Measurements from ENCODE around the gene IGLL1. TPM values are rescaled to one million over a fixed set of nuclear protein-coding genes. Genes with fewer than 3 reads are reported as not detected.
A peak's percentile ranks its signal among the peaks of the same experiment; 100 is the strongest.
"Not testable (repeated sequence)": the region's sequence is repeated elsewhere in the genome, so short reads cannot be mapped to it uniquely, and the experiment has no call there.

Gene IGLL1
- total RNA-seq, 1 experiment from 2014 or later, result not detected

DNA sequence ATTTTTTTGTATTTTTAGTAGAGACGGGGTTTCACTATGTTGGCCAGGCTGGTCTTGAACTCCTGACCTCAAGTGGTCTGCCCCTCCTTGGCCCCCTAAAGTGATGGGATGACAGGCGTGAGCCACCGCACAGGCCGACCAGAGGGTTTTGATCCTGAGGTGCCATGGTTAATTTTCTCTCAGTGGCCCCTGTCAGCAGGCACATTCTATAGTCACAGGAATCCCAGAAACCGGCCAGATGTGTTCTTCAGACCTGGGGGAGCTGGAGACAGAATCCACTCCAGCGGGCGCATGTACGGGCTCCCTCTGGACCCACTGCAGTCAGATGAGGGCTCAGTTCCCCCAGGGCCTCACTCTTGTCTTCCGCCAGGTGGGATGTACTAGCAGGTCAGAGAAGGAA, 17.0 kb downstream of the IGLL1 start:
- DNase-seq (ENCODE audit: low read depth), result no peak

DNA sequence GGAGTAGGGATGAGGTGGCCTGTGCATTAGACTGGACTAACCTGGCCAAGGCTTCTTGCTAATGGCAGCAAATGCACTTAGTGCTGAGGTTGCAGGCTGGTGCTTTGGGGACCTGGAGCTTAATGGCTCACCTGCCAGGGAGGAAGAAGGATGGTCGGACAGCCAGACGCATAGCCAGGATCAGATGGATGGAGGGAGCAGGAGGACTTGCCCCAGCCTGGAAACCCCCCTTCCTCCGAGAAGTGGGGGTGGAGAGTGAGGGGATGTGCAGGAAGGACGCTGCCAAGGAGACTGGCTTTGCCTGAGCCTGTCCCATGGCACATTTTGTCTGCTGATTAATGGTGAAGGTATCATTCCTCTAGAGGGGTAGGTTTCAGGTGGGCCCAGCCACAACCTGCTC, 17.9 kb downstream of the IGLL1 start:
- no peak for DNase-seq (ENCODE audit: low read depth)

DNA sequence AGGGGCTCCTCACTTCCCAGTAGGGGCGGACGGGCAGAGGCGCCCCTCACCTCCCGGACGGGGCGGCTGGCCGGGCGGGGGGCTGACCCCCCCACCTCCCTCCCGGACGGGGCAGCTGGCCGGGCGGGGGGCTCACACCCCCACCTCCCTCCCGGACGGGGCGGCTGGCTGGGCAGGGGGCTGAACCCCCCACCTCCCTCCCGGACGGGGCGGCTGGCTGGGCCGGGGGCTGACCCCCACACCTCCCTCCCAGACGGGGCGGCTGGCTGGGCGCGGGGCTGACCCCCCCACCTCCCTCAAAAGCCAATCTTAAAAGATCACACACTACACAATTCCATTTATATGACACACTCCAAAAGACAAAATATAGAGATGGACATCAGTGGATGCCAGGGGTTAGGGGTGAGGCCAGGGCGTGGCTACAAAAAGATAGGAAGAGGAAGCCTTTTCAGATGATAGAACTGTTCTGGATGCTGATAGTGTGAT, 19.0 kb downstream of the IGLL1 start:
- DNase-seq (ENCODE audit: low read depth), result not testable (repeated sequence)

DNA sequence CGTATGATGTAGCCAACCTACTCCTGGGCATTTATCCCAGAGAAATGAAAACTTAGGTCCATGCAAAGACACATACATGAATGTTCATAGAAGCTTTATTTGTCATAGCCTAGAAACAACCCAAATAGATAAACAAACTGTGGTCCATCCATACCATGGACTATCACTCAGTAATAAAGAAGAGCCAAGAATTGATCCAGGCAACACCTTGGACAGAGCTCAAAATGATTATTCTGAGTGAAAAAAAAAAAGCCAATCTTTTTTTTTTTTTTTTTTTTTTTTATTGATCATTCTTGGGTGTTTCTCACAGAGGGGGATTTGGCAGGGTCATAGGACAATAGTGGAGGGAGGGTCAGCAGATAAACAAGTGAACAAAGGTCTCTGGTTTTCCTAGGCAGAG, 19.9 kb downstream of the IGLL1 start:
- DNase-seq (ENCODE audit: low read depth), result not testable (repeated sequence)

DNA sequence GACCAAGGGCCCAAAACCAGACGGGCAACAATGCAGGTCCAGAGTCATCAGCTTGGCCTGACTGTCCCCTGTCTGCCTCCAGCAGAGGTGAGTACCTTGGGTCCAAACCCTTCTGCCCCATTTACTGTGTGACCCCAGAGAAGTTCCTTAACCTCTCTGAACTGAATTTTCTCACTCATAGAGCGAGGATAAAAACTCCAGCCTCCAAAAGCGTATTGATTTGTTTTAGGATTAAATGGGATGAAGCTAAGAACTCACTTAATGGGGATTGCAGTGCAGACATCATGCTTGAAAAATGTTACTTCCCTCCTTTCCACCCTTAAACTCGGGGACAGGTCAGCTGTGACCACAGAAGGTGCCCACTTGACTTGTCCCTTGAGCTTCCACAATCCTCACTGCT, 22.6 kb downstream of the IGLL1 start:
- DNase-seq (ENCODE audit: low read depth), result no peak

DNA sequence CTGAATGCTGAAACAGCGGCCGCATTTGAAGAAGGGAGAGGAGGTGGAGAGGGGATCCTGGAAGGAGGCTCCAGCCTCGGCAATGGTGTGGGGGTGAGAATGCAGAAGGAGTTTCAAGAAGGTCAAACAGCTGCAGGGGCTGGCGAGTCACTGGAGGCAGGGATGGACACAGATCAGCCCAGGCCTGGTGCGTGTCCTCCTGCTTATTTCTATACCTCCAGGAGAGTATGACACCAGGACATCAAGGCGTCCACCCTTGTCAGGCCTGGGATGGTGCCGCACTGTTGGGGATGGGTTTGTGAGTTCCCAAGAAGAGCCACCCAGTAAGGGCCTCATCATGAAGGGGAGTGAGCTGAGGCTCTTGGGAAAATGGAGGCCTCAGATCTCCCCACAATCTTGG, 23.1 kb downstream of the IGLL1 start:
- DNase-seq (ENCODE audit: low read depth), result no peak

DNA sequence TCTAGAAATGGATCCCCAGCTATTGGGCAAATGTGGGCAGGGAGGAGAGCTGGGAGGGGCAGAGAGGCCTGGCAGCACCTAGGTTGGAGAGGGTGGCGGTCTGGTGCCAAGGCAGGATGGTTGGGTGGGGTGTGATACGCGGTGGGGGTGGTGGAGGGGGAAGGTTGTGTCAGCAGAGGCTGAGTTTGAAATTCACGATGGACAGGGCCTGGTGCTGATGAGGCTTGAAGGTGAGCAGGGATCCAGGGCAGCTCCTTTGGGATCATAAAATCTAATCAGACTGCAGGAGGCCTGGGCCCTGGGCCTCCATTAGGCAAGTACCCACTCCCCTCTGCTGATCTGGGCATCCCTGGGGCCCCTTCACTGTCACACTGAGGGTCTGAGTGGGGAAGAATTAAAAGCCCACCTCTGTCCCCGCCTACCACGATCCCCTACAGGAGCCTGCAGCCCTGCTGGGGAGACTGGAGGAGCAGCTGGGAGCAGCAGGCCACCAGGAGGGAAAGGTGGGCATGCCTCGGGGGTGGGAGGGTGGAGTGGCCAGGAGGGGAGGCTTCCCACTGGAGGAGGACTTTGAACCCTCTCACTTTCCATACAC, 24.0 kb downstream of the IGLL1 start:
- no peak for DNase-seq (ENCODE audit: low read depth)

DNA sequence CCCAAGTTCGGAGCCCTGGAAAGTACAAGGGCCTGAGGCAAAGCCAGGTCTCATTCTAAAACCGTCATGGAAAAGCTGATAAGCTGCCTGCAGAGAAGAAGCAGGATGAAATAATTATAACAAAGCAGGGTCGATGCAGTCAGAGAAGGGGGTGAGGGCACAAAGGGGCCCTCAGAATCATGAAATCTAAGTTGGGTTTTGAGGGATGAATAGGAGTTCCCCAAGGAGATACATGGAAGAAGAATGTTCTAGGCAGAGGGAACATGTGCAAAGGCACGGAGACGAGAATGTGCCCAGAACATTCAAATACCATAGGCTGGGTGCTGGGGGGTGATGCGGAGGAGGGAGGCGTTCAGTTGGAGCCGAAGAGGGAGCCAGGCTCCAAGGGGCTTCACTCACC, 25.0 kb downstream of the IGLL1 start:
- DNase-seq (ENCODE audit: low read depth), result no peak

DNA sequence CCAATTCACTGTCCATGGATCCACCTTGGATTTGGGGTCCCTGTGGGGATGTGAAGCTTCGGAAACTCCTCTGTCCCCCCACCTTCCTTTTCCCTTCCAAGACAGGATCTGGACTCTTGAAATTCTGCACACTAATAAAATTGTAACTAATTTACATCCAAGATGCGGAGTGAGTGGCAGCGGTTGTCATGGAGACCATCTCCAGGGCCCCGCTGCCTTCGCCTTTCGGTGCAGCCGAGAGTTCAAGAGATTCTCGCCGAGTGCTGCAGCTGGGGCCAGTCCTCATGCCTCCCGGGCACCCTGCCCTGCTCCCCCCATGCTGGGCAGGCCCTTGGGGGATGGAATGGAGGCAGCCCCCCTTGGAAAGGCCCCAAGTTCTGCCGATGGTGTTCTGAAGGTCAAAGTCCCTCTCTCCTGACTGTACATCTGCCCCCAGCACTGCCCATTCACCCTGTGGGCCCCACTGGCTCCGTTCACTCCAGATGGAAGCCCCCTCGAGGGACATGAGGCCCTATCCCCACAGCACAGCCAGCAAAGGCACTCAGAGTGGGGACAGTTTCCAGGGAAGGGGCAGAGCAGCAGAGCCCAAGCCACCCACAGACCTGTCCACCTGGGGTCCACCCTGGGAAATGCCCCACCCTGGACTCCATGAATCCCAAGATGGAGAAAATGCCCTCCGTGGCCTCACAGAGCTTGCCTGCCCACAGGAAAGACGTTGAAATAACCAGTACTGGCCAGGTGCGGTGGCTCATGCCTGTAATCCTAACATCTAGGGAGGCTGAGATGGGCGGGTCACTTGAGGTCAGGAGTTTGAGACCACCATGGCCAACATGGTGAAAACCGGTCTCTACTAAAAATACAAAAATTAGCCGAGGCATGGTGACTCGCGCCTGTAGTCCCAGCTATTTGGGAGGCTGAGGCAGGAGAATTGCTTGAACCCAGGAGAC, 25.9 kb downstream of the IGLL1 start:
- DNase-seq (ENCODE audit: low read depth), result no peak

DNA sequence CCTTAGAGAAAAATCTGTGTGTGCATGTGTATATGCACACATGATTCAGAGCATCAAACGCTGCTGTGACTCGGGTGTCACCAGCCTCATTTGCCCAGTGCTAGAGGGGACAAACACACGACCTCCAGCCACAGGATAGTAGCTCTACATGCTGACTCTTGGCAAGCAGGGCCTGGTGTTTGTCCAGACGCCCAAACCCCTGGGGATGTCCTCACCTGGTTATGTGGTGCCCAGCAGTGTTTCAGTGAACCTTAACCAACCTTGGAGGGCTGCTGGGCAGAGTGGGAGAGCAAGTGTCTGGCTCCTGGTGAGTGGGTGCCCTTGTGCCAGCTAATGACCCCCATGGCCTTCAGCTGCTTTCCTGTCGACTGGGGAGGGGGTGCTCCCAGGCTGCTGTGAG, 26.7 kb downstream of the IGLL1 start:
- DNase-seq (ENCODE audit: low read depth), result no peak

DNA sequence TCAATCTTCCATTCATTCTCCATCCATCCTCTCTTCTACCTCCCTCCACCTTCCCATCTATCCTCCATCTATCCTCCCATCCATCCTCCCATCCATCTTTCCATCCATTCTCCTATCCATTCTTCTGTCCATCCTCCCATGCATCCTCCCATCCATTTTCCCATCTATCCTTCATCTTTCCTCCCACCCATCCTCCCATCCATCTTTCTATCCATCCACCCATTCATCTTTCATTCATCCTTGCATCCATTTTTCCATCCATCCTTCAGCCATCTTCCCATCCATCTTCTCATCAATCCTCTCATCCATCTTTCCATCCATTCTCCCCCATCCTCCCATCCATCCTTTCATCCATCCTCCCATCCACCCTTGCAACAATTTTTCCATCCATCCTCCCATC, 27.5 kb downstream of the IGLL1 start:
- no peak for DNase-seq (ENCODE audit: low read depth)

DNA sequence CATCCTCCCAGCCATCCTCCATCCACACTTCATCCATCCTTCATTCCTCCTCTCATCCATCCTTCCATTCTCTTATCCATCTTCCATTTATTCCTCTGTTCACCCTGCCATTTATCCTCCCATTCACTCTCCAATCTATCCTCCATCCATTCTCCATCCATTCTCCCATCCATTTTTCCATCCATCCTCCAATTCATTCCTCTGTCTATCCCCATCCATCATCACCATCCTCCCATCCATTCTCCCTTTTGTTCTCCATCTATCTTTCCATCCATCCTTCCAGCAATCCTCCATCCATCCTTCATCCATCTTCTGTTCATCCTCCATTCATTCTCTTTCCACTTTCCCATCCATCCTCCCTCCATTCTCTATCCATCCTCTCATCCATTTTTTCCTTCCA, 28.7 kb downstream of the IGLL1 start:
- DNase-seq (ENCODE audit: low read depth), result no peak

DNA sequence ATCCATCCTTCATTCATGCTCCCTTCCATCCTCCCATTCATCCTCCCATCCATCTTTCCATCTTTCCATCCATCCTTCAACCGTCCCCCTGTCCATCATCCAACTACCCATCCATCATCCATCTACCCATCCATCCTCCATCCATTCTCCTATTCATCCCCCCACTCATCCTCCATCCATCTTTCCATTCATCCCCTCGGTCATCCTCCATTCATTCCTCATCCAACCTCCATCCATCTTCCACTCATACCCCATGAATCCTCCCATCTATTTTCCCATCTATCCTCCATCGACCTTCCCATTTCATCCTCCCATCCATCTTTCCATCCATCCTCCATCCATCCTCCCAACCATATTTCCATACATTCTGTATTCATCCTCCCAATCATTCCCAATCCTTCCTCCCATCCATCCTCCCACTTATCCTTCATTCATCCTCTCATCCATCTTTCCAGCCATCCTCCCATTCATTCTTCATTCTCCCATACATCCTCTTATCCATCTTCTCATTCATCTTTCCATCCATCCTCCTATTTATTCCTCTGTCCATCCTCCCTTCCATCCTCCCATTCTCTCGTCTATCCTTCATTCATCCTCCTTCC, 29.9 kb downstream of the IGLL1 start:
- DNase-seq (ENCODE audit: low read depth), result no peak

DNA sequence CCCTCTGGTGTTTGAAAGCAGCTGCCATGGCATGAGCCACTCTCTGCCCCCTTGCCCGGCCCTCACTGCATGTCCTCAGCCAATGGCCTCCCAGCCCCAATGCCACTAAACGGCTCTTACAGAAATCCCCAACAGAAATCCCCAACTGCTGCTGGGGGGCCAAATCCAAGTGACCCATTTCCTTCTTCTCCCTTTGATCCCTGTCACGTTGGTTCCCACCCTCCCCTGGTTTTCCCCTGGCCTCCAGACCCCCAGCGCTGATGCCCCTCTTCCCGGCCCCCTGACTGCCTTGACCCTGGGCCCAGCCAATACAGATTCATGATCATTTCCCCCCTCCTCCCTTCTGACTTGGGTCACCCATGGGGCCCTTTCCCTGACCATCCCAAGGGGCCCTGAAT, 30.9 kb downstream of the IGLL1 start:
- DNase-seq (ENCODE audit: low read depth), result no peak

DNA sequence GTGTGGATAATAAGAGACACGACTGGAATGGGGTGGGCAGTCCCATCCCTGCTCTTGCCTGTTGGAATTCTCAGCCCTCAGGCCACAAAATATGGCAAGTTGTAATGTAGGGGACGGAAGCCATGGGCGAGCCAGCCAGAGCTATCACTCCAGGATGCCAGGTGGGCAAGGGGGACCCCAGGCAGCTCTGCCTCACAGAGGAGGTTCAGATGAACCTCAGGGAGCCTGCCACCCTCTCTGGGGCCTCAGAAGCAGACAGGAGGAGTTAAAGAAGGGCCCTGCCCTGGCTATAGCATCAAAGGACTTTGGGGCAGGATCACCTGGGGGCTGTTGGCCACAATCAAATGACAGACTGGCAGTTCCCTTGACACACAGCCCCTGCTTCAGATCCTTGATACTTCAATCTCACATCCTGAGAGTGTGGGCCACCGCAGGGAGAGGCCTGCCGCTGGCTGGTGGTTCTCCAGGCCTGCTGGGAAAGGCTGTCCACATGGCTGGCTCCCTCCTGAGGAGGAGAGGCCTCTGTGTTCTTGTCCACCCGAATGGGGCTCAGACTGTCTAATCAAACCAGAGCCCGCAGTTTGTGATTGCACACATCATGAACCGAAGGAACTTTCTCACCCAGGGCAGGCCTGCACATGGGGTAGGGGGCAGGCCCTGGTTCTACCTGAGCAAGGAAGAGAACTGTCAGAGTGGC, 31.4 kb downstream of the IGLL1 start:
- no peak for DNase-seq (ENCODE audit: low read depth)

DNA sequence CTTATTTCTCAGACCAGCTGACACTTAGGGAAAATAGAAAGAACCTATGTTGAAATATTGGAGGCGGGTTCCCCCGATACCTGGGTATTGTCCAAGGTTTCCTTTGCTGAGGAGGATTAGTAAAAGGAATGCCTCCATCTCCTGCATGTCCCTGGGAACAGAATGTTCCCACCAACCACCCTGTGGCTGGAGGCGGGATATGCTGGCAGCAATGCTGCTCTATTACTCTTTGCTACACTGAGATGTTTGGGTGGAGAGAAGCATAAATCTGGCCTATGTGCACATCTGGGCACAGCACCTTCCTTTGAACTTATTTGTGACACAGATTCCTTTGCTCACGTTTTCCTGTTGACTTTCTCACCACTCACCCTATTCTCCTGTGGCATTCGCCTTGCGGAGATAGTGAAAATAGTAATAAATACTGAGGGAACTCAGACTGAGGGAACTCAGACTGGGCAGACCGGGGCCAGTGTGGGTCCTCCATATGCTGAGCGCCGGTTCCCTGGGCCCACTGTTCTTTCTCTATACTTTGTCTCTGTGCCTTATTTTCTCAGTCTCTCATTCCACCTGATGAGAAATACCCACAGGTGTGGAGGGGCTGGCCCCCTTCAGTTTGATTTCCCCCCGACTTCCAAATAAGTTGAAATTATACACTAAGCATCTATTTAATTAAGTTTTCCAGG, 32.1 kb downstream of the IGLL1 start:
- no peak for DNase-seq (ENCODE audit: low read depth)

DNA sequence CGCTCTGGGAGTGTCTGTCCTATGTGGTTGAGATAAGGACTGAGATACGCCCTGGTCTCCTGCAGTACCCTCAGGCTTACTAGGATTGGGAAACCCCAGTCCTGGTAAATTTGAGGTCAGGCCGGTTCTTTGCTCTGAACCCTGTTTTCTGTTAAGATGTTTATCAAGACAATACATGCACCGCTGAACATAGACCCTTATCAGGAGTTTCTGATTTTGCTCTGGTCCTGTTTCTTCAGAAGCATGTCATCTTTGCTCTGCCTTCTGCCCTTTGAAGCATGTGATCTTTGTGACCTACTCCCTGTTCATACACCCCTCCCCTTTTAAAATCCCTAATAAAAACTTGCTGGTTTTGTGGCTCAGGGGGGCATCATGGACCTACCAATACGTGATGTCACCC, 32.7 kb downstream of the IGLL1 start:
- not testable (repeated sequence) for DNase-seq (ENCODE audit: low read depth)

DNA sequence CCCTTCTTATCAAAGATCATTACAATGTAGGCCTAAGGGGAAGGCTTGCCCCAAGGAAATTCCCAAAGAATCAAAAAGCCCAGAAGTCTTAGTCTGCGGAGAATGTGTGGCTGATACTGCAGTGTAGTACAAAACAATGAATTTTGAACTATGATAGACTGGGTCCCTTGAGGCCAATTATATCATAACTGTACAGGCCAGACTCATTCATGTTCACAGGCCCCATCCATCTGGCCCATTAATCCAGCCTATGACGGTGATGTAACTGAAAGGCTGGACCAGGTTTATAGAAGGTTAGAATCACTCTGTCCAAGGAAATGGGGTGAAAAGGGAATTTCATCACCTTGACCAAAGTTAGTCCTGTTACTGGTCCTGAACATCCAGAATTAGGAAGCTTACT, 35.2 kb downstream of the IGLL1 start:
- no peak for DNase-seq (ENCODE audit: low read depth)

DNA sequence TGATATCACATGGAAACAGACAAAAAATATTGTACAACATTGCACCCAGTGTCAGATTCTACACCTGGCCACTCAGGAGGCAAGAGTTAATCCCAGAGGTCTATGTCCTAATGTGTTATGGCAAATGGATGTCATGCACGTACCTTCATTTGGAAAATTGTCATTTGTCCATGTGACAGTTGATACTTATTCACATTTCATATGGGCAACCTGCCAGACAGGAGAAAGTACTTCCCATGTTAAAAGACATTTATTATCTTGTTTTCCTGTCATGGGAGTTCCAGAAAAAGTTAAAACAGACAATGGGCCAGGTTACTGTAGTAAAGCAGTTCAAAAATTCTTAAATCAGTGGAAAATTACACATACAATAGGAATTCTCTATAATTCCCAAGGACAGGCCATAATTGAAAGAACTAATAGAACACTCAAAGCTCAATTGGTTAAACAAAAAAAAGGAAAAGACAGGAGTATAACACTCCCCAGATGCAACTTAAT, 36.5 kb downstream of the IGLL1 start:
- not testable (repeated sequence) for DNase-seq (ENCODE audit: low read depth)

DNA sequence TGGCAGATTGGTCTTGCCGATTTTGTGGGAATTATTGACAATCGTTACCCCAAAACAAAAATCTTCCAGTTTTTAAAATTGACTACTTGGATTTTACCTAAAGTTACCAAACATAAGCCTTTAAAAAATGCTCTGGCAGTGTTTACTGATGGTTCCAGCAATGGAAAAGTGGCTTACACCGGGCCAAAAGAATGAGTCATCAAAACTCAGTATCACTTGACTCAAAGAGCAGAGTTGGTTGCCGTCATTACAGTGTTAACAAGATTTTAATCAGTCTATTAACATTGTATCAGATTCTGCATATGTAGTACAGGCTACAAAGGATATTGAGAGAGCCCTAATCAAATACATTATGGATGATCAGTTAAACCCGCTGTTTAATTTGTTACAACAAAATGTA, 37.2 kb downstream of the IGLL1 start:
- DNase-seq (ENCODE audit: low read depth), result peak; percentile 44

DNA sequence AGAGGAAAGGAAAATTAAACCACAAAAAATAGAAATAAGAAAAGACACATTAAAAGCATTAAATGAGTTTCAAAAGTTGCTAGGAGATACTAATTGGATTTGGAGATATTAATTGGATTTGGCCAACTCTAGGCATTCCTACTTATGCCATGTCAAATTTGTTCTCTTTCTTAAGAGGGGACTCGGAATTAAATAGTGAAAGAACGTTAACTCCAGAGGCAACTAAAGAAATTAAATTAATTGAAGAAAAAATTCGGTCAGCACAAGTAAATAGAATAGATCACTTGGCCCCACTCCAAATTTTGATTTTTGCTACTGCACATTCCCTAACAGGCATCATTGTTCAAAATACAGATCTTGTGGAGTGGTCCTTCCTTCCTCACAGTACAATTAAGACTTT, 37.7 kb downstream of the IGLL1 start:
- not testable (repeated sequence) for DNase-seq (ENCODE audit: low read depth)
